ENCODE data around the gene RAI14.
"Not testable (repeated sequence)": the region's sequence is repeated elsewhere in the genome, so short reads cannot be mapped to it uniquely, and the experiment has no call there.

RAI14 gene

GRCh38 chr5:34740389-34740806 is 84.3 kb downstream of the RAI14 start:
- Mint-ChIP-seq H3K9me3 (ENCODE audit: low read depth) (no peaks in the 10 kb centered on the region), H3K27ac (no peak overlapping the region), H3K27me3 (peaks cover 2% of the 10 kb centered on the region), H3K4me1 (ENCODE audit: low read depth) (no peaks in the 10 kb centered on the region), H3K4me3 (no peak overlapping the region), H3K36me3 (no peaks in the 10 kb centered on the region)

- Mint-ChIP-seq H3K36me3 (no peaks in the 10 kb centered on the region), H3K4me3 (no peak overlapping the region), H3K27ac (no peak overlapping the region), H3K27me3 (peaks cover 2% of the 10 kb centered on the region), H3K9me3 (ENCODE audit: low read depth) (peaks cover 3% of the 10 kb centered on the region), H3K4me1 (ENCODE audit: low read depth) (no peaks in the 10 kb centered on the region)
Observed at GRCh38 chr5:34742061-34742460, 85.9 kb downstream of the RAI14 start.

- Mint-ChIP-seq H3K4me1 (ENCODE audit: low read depth) (no peaks in the 10 kb centered on the region), H3K27me3 (peaks cover 7% of the 10 kb centered on the region), H3K4me3 (no peak overlapping the region), H3K27ac (no peak overlapping the region), H3K36me3 (no peaks in the 10 kb centered on the region), H3K9me3 (ENCODE audit: low read depth) (peaks cover 3% of the 10 kb centered on the region)
Observed at GRCh38 chr5:34743878-34744277, 87.8 kb downstream of the RAI14 start.

GRCh38 chr5:34748431-34748830 is 92.3 kb downstream of the RAI14 start:
- Mint-ChIP-seq H3K9me3 (ENCODE audit: low read depth) (peaks cover 3% of the 10 kb centered on the region), H3K27me3 (peaks cover 8% of the 10 kb centered on the region), H3K4me3 (no peak overlapping the region), H3K4me1 (ENCODE audit: low read depth) (no peaks in the 10 kb centered on the region), H3K27ac (no peak overlapping the region), H3K36me3 (no peaks in the 10 kb centered on the region)

GRCh38 chr5:34749431-34749873 is 93.3 kb downstream of the RAI14 start:
- Mint-ChIP-seq H3K4me3 (no peak overlapping the region), H3K4me1 (ENCODE audit: low read depth) (no peaks in the 10 kb centered on the region), H3K27me3 (peaks cover 8% of the 10 kb centered on the region), H3K36me3 (no peaks in the 10 kb centered on the region), H3K27ac (no peak overlapping the region), H3K9me3 (ENCODE audit: low read depth) (peaks cover 3% of the 10 kb centered on the region)

- Mint-ChIP-seq H3K9me3 (ENCODE audit: low read depth) (peaks cover 3% of the 10 kb centered on the region), H3K4me3 (no peak overlapping the region), H3K36me3 (no peaks in the 10 kb centered on the region), H3K4me1 (ENCODE audit: low read depth) (no peaks in the 10 kb centered on the region), H3K27ac (no peak overlapping the region), H3K27me3 (peaks cover 8% of the 10 kb centered on the region)
Observed at GRCh38 chr5:34750206-34750605, 94.1 kb downstream of the RAI14 start.

- Mint-ChIP-seq H3K4me1 (ENCODE audit: low read depth) (no peaks in the 10 kb centered on the region), H3K9me3 (ENCODE audit: low read depth) (no peaks in the 10 kb centered on the region), H3K4me3 (no peak overlapping the region), H3K27ac (no peak overlapping the region), H3K36me3 (no peaks in the 10 kb centered on the region), H3K27me3 (peaks cover 8% of the 10 kb centered on the region)
Observed at GRCh38 chr5:34751807-34752736, 95.9 kb downstream of the RAI14 start.

GRCh38 chr5:34753236-34753635 is 97.1 kb downstream of the RAI14 start:
- not testable (repeated sequence) for H3K9me3 Mint-ChIP-seq (ENCODE audit: low read depth); H3K27ac Mint-ChIP-seq; H3K36me3 Mint-ChIP-seq; H3K27me3 Mint-ChIP-seq; H3K4me1 Mint-ChIP-seq (ENCODE audit: low read depth); H3K4me3 Mint-ChIP-seq

- Mint-ChIP-seq H3K27me3 (peaks cover 3% of the 10 kb centered on the region), H3K9me3 (ENCODE audit: low read depth) (no peaks in the 10 kb centered on the region), H3K36me3 (no peaks in the 10 kb centered on the region), H3K4me1 (ENCODE audit: low read depth) (no peaks in the 10 kb centered on the region), H3K4me3 (no peak overlapping the region), H3K27ac (no peak overlapping the region)
Observed at GRCh38 chr5:34755926-34756325, 99.8 kb downstream of the RAI14 start.

GRCh38 chr5:34756781-34757624 is 100.9 kb downstream of the RAI14 start:
- no peaks in the 10 kb centered on the region for H3K36me3 Mint-ChIP-seq
- H3K9me3 Mint-ChIP-seq (ENCODE audit: low read depth), result no peaks in the 10 kb centered on the region
- no peak overlapping the region for H3K4me3 Mint-ChIP-seq
- no peak overlapping the region for H3K27ac Mint-ChIP-seq
- H3K4me1 Mint-ChIP-seq (ENCODE audit: low read depth), result no peaks in the 10 kb centered on the region
- no peaks in the 10 kb centered on the region for H3K27me3 Mint-ChIP-seq

- Mint-ChIP-seq H3K9me3 (ENCODE audit: low read depth) (no peaks in the 10 kb centered on the region), H3K27me3 (no peaks in the 10 kb centered on the region), H3K4me3 (no peak overlapping the region), H3K4me1 (ENCODE audit: low read depth) (no peaks in the 10 kb centered on the region), H3K27ac (no peak overlapping the region), H3K36me3 (no peaks in the 10 kb centered on the region)
Observed at GRCh38 chr5:34758514-34758913, 102.4 kb downstream of the RAI14 start.

GRCh38 chr5:34759213-34759612 is 103.1 kb downstream of the RAI14 start:
- not testable (repeated sequence) for H3K27ac Mint-ChIP-seq; H3K9me3 Mint-ChIP-seq (ENCODE audit: low read depth); H3K4me3 Mint-ChIP-seq; H3K27me3 Mint-ChIP-seq; H3K36me3 Mint-ChIP-seq; H3K4me1 Mint-ChIP-seq (ENCODE audit: low read depth)

GRCh38 chr5:34765662-34766061 is 109.5 kb downstream of the RAI14 start:
- H3K4me3 Mint-ChIP-seq, result no peak overlapping the region
- H3K9me3 Mint-ChIP-seq (ENCODE audit: low read depth), result no peaks in the 10 kb centered on the region
- no peaks in the 10 kb centered on the region for H3K36me3 Mint-ChIP-seq
- H3K4me1 Mint-ChIP-seq (ENCODE audit: low read depth), result no peaks in the 10 kb centered on the region
- peaks cover 2% of the 10 kb centered on the region for H3K27me3 Mint-ChIP-seq
- H3K27ac Mint-ChIP-seq, result no peak overlapping the region

GRCh38 chr5:34767180-34767579 is 111.1 kb downstream of the RAI14 start:
- Mint-ChIP-seq H3K27ac (no peak overlapping the region), H3K4me3 (no peak overlapping the region)

GRCh38 chr5:34770486-34770885 is 114.4 kb downstream of the RAI14 start:
- H3K36me3 Mint-ChIP-seq, result no peaks in the 10 kb centered on the region
- H3K4me1 Mint-ChIP-seq (ENCODE audit: low read depth), result no peaks in the 10 kb centered on the region
- H3K27ac Mint-ChIP-seq, result no peak overlapping the region
- H3K27me3 Mint-ChIP-seq, result peaks cover 12% of the 10 kb centered on the region
- no peak overlapping the region for H3K4me3 Mint-ChIP-seq
- H3K9me3 Mint-ChIP-seq (ENCODE audit: low read depth), result peaks cover 8% of the 10 kb centered on the region

More at GRCh38 chr5:34767180-34767579, 111.1 kb downstream of the RAI14 start:
- Mint-ChIP-seq H3K9me3 (ENCODE audit: low read depth) (no peaks in the 10 kb centered on the region), H3K27me3 (peaks cover 2% of the 10 kb centered on the region), H3K4me1 (ENCODE audit: low read depth) (no peaks in the 10 kb centered on the region), H3K36me3 (no peaks in the 10 kb centered on the region)
